Nephron (organoid): ENCODE results near the gene STK32C.

Experiments
- H3K27ac Mint-ChIP-seq, 3 experiments: 2 replicates each; pipeline ENCODE4 v1.8.0; 2020; ENCODE audit warnings: mixed read lengths in 3 of 3, mild to moderate bottlenecking in 2 of 3, moderate library complexity in 1 of 3
- H3K27me3 Mint-ChIP-seq: 2 replicates; pipeline ENCODE4 v1.8.0; 2021; ENCODE audit warnings: low read depth, mild to moderate bottlenecking, moderate library complexity, mixed read lengths
- H3K36me3 Mint-ChIP-seq: 2 replicates; pipeline ENCODE4 v1.8.0; 2020; ENCODE audit warnings: low read depth, mixed read lengths
- H3K4me1 Mint-ChIP-seq: 2 replicates; pipeline ENCODE4 v1.8.0; 2020; ENCODE audit warnings: mixed read lengths
- H3K4me3 Mint-ChIP-seq, 3 experiments: 2 replicates each; pipeline ENCODE4 v1.8.0; 2020; ENCODE audit warnings: mild to moderate bottlenecking in 3 of 3, mixed read lengths in 3 of 3, moderate library complexity in 2 of 3
- H3K9me3 Mint-ChIP-seq: 2 replicates; pipeline ENCODE4 v1.8.0; 2020; ENCODE audit warnings: mixed read lengths
- CTCF ChIP-seq, 3 experiments: fragments of 200-600 bp; sonication (generic); IDR thresholded peaks; one replicate each; pipeline ENCODE4 v1.5.0; 2021; ENCODE audit warnings: antibody characterized with exemption in 3 of 3; ENCODE audit not compliant: unreplicated experiment in 3 of 3

STK32C gene

GRCh38 chr10:132199268-132199853, 108.4 kb downstream of the STK32C start:
- no peak overlapping the region for H3K4me3 Mint-ChIP-seq
- H3K27ac Mint-ChIP-seq, result no peak overlapping the region

GRCh38 chr10:132198381-132199181, 109.2 kb downstream of the STK32C start:
- H3K36me3 Mint-ChIP-seq, result peaks cover 11% of the 10 kb centered on the region
- H3K9me3 Mint-ChIP-seq, result no peaks in the 10 kb centered on the region
- H3K27me3 Mint-ChIP-seq, result no peaks in the 10 kb centered on the region
- H3K4me1 Mint-ChIP-seq, result no peaks in the 10 kb centered on the region
- no peak for TF ChIP-seq CTCF (IDR thresholded peaks at IDR 0.05; ENCODE audit: unreplicated experiment in 3 of 3)
- H3K4me3 Mint-ChIP-seq, result no peak overlapping the region
- no peak overlapping the region for H3K27ac Mint-ChIP-seq

More at GRCh38 chr10:132199268-132199853, 108.4 kb downstream of the STK32C start:
- H3K27me3 Mint-ChIP-seq, result no peaks in the 10 kb centered on the region
- TF ChIP-seq CTCF (IDR thresholded peaks at IDR 0.05; ENCODE audit: unreplicated experiment in 3 of 3), result no peak
- H3K36me3 Mint-ChIP-seq, result peaks cover 11% of the 10 kb centered on the region
- no peaks in the 10 kb centered on the region for H3K4me1 Mint-ChIP-seq
- H3K9me3 Mint-ChIP-seq, result no peaks in the 10 kb centered on the region

- no peaks in the 10 kb centered on the region for H3K9me3 Mint-ChIP-seq
- H3K27ac Mint-ChIP-seq, result no peak overlapping the region
- H3K36me3 Mint-ChIP-seq, result peaks cover 12% of the 10 kb centered on the region
- H3K4me1 Mint-ChIP-seq, result peaks cover 2% of the 10 kb centered on the region
- peaks cover 2% of the 10 kb centered on the region for H3K27me3 Mint-ChIP-seq
- no peak for TF ChIP-seq CTCF (IDR thresholded peaks at IDR 0.05; ENCODE audit: unreplicated experiment in 3 of 3)
- H3K4me3 Mint-ChIP-seq, result no peak overlapping the region
Measured at GRCh38 chr10:132198068-132198370, 109.7 kb downstream of the STK32C start.

- H3K9me3 Mint-ChIP-seq, result no peaks in the 10 kb centered on the region
- H3K4me1 Mint-ChIP-seq, result peaks cover 7% of the 10 kb centered on the region
- no peak overlapping the region for H3K27ac Mint-ChIP-seq
- peaks cover 7% of the 10 kb centered on the region for H3K27me3 Mint-ChIP-seq
- no peak for TF ChIP-seq CTCF (IDR thresholded peaks at IDR 0.05; ENCODE audit: unreplicated experiment in 3 of 3)
- no peak overlapping the region for H3K4me3 Mint-ChIP-seq
- peaks cover 17% of the 10 kb centered on the region for H3K36me3 Mint-ChIP-seq
Measured at GRCh38 chr10:132197271-132198067, 110.3 kb downstream of the STK32C start.

GRCh38 chr10:132196178-132197113, 111.3 kb downstream of the STK32C start:
- H3K4me3 Mint-ChIP-seq, result no peak overlapping the region
- peaks cover 9% of the 10 kb centered on the region for H3K4me1 Mint-ChIP-seq
- no peak for TF ChIP-seq CTCF (IDR thresholded peaks at IDR 0.05; ENCODE audit: unreplicated experiment in 3 of 3)
- H3K36me3 Mint-ChIP-seq, result peaks cover 22% of the 10 kb centered on the region
- H3K9me3 Mint-ChIP-seq, result no peaks in the 10 kb centered on the region
- no peak overlapping the region for H3K27ac Mint-ChIP-seq
- H3K27me3 Mint-ChIP-seq, result peaks cover 7% of the 10 kb centered on the region
